OCI-LY7 (cell line): ENCODE data around the gene OLFML3. TPM values are rescaled to one million over a fixed set of nuclear protein-coding genes. Genes with fewer than 3 reads are reported as not detected.

Experiments
- BruUV-seq: library from RNA; stranded (reverse); fragments of 400-500 nt; replicated peaks from 2 replicates; lab custom pipeline; 2021; lab: Mats Ljungman, UMichigan
- CTCF ChIA-PET: fragments of 300-600 bp; sonication (Branson Sonifier 250); formaldehyde crosslinking; loops from one replicate; lab custom pipeline; 2022; ENCODE audit warnings: antibody characterized with exemption; ENCODE audit not compliant: unreplicated experiment; lab: Charles Lee
- POLR2A ChIA-PET: fragments of 300-600 bp; sonication (Branson Sonifier 250); formaldehyde crosslinking; loops from one replicate; lab custom pipeline; 2022; ENCODE audit warnings: antibody characterized with exemption; lab: Charles Lee
- DNase-seq: peaks from one replicate; pipeline ENCODE4 v3.0.0-alpha.2; 2015; ENCODE audit warnings: low spot score
- H2AFZ ChIP-seq: fragments of 200-600 bp; sonication (generic), shearing (Covaris generic); 2 replicates; pipeline ENCODE4 v1.6.1; 2014; ENCODE audit warnings: mild to moderate bottlenecking, antibody characterized with exemption, low read length, moderate library complexity
- H3K27ac ChIP-seq: fragments of 200-600 bp; sonication (generic); 2 replicates; pipeline ENCODE4 v1.5.1; 2014; ENCODE audit warnings: mixed run types, low read depth, mild to moderate bottlenecking, moderate library complexity, low read length, inconsistent platforms; ENCODE audit not compliant: poor library complexity, severe bottlenecking
- H3K36me3 ChIP-seq: fragments of 200-600 bp; sonication (generic); 2 replicates; pipeline ENCODE4 v1.6.1; 2014; ENCODE audit warnings: mild to moderate bottlenecking, antibody characterized with exemption, low read length, moderate library complexity, mixed read lengths; ENCODE audit not compliant: insufficient read depth
- H3K4me1 ChIP-seq: fragments of 200-600 bp; sonication (generic); 2 replicates; pipeline ENCODE4 v1.5.1; 2014; ENCODE audit warnings: mild to moderate bottlenecking, low read length; ENCODE audit not compliant: insufficient read depth, poor library complexity, severe bottlenecking
- H3K4me2 ChIP-seq: fragments of 200-600 bp; sonication (generic); 2 replicates; pipeline ENCODE4 v1.6.1; 2014; ENCODE audit warnings: mild to moderate bottlenecking, low read length
- H3K4me3 ChIP-seq: fragments of 200-600 bp; sonication (generic); 2 replicates; pipeline ENCODE4 v1.5.1; 2014; ENCODE audit warnings: mild to moderate bottlenecking, low read depth, low read length; ENCODE audit not compliant: poor library complexity, severe bottlenecking
- H3K79me2 ChIP-seq: fragments of 200-600 bp; sonication (generic); 2 replicates; pipeline ENCODE4 v1.6.1; 2016; ENCODE audit warnings: low read depth, mild to moderate bottlenecking, low read length, moderate library complexity, mixed read lengths; ENCODE audit not compliant: insufficient read depth
- H3K9me2 ChIP-seq: fragments of 200-600 bp; sonication (generic); 2 replicates; pipeline ENCODE4 v1.6.1; 2016; ENCODE audit warnings: mild to moderate bottlenecking, low read length, mixed read lengths; ENCODE audit not compliant: insufficient read depth
- H3K9me3 ChIP-seq: fragments of 200-600 bp; sonication (generic); 2 replicates; pipeline ENCODE4 v1.6.1; 2014; ENCODE audit warnings: mild to moderate bottlenecking, mixed run types, low read length, mixed read lengths
- H4K20me1 ChIP-seq: fragments of 200-600 bp; sonication (generic); 2 replicates; pipeline ENCODE4 v1.6.1; 2014; ENCODE audit warnings: mild to moderate bottlenecking, antibody characterized with exemption, low read length, moderate library complexity, mixed read lengths; ENCODE audit not compliant: insufficient read depth
- EZH2phosphoT487 ChIP-seq: fragments of 200-600 bp; sonication (generic); IDR thresholded peaks from 2 replicates; pipeline ENCODE4 v1.6.1; 2018; ENCODE audit warnings: low read depth, borderline replicate concordance, mild to moderate bottlenecking, mixed run types, antibody characterized with exemption, low read length, moderate library complexity, mixed read lengths
- intact Hi-C: fragments of 100-400 bp; cut with micrococcal nuclease; formaldehyde crosslinking; loops from one replicate; pipeline ENCODE4 v1.10.0; 2022; ENCODE audit not compliant: unreplicated experiment
- total RNA-seq, 2 experiments: library from RNA; depleted of rRNA in 1 of 2; stranded (reverse); fragments of >200 nt in 1 of 2; shearing (Covaris generic) in 1 of 2; gene quantifications; 2 replicates each; pipeline ENCODE4 v1.2.3, GENCODE V29; 2014 to 2022
- TF ChIP-seq, protein P1 (sequence below): fragments of 200-600 bp; sonication (generic); conservative IDR thresholded peaks from 2 replicates; pipeline ENCODE4 v1.5.1; 2014; ENCODE audit warnings: mild to moderate bottlenecking, antibody characterized with exemption, low read length, moderate library complexity, mixed read lengths

Gene OLFML3
- total RNA-seq, 2 experiments from 2014 or later, result 0.34 to 0.44 TPM

DNA sequence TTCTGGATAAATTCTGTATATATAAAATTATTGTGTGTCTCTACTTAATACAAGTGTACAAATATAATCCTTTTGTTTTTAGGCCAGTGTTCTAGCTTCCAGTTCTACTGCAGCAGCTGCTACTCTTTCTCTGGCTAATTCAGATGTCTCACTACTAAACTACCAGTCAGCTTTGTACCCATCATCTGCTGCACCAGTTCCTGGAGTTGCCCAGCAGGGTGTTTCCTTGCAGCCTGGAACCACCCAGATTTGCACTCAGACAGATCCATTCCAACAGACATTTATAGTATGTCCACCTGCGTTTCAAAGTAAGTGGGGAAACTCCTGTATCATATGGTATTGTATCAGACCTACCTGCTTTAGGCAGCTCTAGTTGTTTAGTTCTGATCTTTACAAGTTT, 21.3 kb upstream of the OLFML3 start:
- Histone ChIP-seq H3K4me2 (no peak overlapping the region), H4K20me1 (no peaks in the 10 kb centered on the region), H3K4me3 (no peak overlapping the region), H3K36me3 (peaks cover 95% of the 10 kb centered on the region), H3K27ac (no peak overlapping the region), H3K9me2 (no peaks in the 10 kb centered on the region), H3K79me2 (peaks cover 4% of the 10 kb centered on the region; the same call in 1 of the 2 replicates), H3K9me3 (no peaks in the 10 kb centered on the region), H2AFZ (no peak overlapping the region), H3K4me1 (no peaks in the 10 kb centered on the region)
- no TSS peak for BruUV-seq
- ChIA-PET POLR2A (interaction anchor here (1.1 to 2.1 kb wide), 2 partner anchors 9 to 11 kb away, joined by 3 to 7 read pairs; no protein-coding TSS in a partner anchor), CTCF (no interaction called here)
- intact Hi-C loops, result loop anchor here (5.0 kb wide), 1 partner anchor 126 kb away; no protein-coding TSS in a partner anchor
- no peak for DNase-seq
- no peak for TF ChIP-seq EZH2phosphoT487

DNA sequence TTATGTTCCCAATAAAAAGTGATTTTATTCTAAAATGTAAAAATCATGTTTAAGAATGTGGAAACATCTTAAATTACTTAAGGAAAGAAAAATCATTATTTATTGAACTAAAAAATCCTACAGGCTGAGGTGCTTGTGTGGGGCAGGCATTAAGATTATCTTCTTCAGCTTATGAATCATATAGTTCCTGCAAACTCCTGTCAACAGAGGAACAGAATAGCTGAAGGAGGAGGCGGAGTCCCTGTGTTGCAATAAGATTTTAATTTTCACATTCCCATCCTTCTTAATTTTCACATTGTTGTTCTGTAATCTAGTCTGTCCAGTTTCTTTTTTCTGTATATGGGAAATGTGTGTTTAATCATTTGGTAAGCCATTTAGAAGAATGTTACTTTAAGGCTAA, 20.6 kb upstream of the OLFML3 start:
- no TSS peak for BruUV-seq
- intact Hi-C loops, result loop anchor here (5.0 kb wide), 1 partner anchor 126 kb away; no protein-coding TSS in a partner anchor
- Histone ChIP-seq H3K36me3 (peaks cover 96% of the 10 kb centered on the region), H3K4me3 (no peak overlapping the region), H3K9me2 (no peaks in the 10 kb centered on the region), H3K4me2 (no peak overlapping the region), H3K79me2 (no peaks in the 10 kb centered on the region), H3K4me1 (no peaks in the 10 kb centered on the region), H3K9me3 (no peaks in the 10 kb centered on the region), H2AFZ (no peak overlapping the region), H4K20me1 (no peaks in the 10 kb centered on the region), H3K27ac (no peak overlapping the region)
- DNase-seq, result no peak
- TF ChIP-seq, protein P1, sequence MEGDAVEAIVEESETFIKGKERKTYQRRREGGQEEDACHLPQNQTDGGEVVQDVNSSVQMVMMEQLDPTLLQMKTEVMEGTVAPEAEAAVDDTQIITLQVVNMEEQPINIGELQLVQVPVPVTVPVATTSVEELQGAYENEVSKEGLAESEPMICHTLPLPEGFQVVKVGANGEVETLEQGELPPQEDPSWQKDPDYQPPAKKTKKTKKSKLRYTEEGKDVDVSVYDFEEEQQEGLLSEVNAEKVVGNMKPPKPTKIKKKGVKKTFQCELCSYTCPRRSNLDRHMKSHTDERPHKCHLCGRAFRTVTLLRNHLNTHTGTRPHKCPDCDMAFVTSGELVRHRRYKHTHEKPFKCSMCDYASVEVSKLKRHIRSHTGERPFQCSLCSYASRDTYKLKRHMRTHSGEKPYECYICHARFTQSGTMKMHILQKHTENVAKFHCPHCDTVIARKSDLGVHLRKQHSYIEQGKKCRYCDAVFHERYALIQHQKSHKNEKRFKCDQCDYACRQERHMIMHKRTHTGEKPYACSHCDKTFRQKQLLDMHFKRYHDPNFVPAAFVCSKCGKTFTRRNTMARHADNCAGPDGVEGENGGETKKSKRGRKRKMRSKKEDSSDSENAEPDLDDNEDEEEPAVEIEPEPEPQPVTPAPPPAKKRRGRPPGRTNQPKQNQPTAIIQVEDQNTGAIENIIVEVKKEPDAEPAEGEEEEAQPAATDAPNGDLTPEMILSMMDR, result no peak
- TF ChIP-seq EZH2phosphoT487, result no peak
- POLR2A ChIA-PET, result interaction anchor here (1.1 to 2.1 kb wide), 2 partner anchors 10 to 12 kb away, joined by 3 to 7 read pairs; no protein-coding TSS in a partner anchor
- CTCF ChIA-PET, result no interaction called here

DNA sequence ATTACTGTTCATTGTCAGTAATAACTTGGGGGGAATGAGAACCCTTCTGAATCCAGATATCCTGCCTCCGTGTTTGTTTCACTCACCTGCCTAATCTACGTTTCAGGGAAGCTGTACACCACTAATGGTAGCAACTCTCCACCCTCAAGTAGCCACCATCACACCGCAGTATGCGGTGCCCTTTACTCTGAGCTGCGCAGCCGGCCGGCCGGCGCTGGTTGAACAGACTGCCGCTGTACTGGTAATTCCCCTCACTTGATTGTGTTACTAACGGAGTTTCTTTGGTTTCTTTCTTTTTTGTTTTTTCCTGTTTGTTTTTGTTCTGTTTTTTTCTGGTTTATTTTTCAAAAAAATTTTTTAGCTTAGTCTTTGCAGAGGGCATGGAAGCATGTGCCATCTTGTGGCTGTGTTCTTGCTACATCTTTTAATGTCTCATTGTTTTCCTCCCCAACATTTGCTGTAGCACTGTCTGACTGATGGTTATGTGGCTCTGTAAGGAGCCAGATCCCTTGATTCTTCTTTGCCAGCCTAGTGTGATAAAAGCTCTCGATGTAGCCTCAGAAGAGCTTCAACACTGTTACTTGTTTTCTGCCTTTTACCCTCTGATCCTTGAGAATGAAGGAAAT, 15.9 kb upstream of the OLFML3 start:
- Histone ChIP-seq H3K79me2 (no peaks in the 10 kb centered on the region), H3K9me3 (no peaks in the 10 kb centered on the region), H3K9me2 (no peaks in the 10 kb centered on the region), H2AFZ (no peak overlapping the region), H3K4me1 (no peaks in the 10 kb centered on the region), H3K4me2 (no peak overlapping the region), H3K36me3 (peaks cover 98% of the 10 kb centered on the region), H3K4me3 (no peak overlapping the region), H3K27ac (no peak overlapping the region), H4K20me1 (no peaks in the 10 kb centered on the region)
- intact Hi-C loops, result no loop called here
- no TSS peak for BruUV-seq
- no peak for TF ChIP-seq EZH2phosphoT487
- TF ChIP-seq, protein P1, result peak; percentile 66
- ChIA-PET POLR2A (interaction anchor here (0.8 to 3.0 kb wide), 7 partner anchors 11 to 88 kb away, joined by 3 to 13 read pairs (median 3); no protein-coding TSS in a partner anchor), CTCF (no interaction called here)
- DNase-seq, result peak; percentile 31
